Chondrocyte (in vitro differentiated cells): ENCODE data around the gene MTHFD2L. TPM values are rescaled to one million over a fixed set of nuclear protein-coding genes. Genes with fewer than 3 reads are reported as not detected.

ENCODE experiments used
- DNase-seq: peaks from one replicate; pipeline ENCODE4 v3.0.0; 2021; ENCODE audit warnings: mixed read lengths, low spot score
- H3K27ac Mint-ChIP-seq: one replicate; pipeline ENCODE4 v1.8.0; 2021; ENCODE audit warnings: mild to moderate bottlenecking, moderate library complexity, mixed read lengths; ENCODE audit not compliant: unreplicated experiment
- H3K27me3 Mint-ChIP-seq: 2 replicates; pipeline ENCODE4 v1.8.0; 2021; ENCODE audit warnings: low read depth, mixed read lengths
- H3K36me3 Mint-ChIP-seq: 2 replicates; pipeline ENCODE4 v1.8.0; 2021; ENCODE audit warnings: low read depth, mixed read lengths
- H3K4me1 Mint-ChIP-seq: 2 replicates; pipeline ENCODE4 v1.8.0; 2021; ENCODE audit warnings: low read depth, mild to moderate bottlenecking, mixed read lengths
- H3K4me3 Mint-ChIP-seq: one replicate; pipeline ENCODE4 v1.8.0; 2021; ENCODE audit warnings: mild to moderate bottlenecking, moderate library complexity, mixed read lengths; ENCODE audit not compliant: unreplicated experiment
- H3K9me3 Mint-ChIP-seq: 2 replicates; pipeline ENCODE4 v1.8.0; 2021; ENCODE audit warnings: low read depth, mixed read lengths
- total RNA-seq: library from RNA; stranded (reverse); gene quantifications from 3 replicates; pipeline ENCODE4 v1.2.1, GENCODE V29; 2021
- TF ChIP-seq, protein P1 (sequence below): fragments of 200-600 bp; sonication (generic); IDR thresholded peaks from 2 replicates; pipeline ENCODE4 v1.5.0; 2021; ENCODE audit warnings: antibody characterized with exemption, mild to moderate bottlenecking, moderate library complexity

The MTHFD2L gene
- total RNA-seq, 1 donor from 2014 or later = 6.6 TPM

DNA sequence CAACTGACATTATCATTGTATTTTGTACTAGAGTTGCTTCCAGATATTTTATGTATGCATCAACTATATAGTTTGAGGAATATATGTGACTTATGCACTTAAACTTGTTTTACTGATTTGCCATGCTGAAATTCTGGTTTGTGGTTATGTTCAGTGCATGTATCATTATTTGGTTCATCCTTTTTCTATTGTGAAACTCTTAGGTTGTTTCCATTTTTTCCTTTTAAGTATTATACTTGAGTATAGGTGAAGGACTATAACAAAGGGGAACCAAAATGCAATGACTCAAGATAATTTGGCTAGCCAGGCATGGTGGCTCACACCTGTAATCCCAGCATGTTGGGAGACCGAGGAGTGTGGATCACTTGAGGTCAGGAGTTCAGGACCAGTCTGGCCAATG, 129.2 kb downstream of the MTHFD2L start:
- TF ChIP-seq, protein P1, sequence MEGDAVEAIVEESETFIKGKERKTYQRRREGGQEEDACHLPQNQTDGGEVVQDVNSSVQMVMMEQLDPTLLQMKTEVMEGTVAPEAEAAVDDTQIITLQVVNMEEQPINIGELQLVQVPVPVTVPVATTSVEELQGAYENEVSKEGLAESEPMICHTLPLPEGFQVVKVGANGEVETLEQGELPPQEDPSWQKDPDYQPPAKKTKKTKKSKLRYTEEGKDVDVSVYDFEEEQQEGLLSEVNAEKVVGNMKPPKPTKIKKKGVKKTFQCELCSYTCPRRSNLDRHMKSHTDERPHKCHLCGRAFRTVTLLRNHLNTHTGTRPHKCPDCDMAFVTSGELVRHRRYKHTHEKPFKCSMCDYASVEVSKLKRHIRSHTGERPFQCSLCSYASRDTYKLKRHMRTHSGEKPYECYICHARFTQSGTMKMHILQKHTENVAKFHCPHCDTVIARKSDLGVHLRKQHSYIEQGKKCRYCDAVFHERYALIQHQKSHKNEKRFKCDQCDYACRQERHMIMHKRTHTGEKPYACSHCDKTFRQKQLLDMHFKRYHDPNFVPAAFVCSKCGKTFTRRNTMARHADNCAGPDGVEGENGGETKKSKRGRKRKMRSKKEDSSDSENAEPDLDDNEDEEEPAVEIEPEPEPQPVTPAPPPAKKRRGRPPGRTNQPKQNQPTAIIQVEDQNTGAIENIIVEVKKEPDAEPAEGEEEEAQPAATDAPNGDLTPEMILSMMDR = no peak
- no peaks in the 10 kb centered on the region for H3K27me3 Mint-ChIP-seq

DNA sequence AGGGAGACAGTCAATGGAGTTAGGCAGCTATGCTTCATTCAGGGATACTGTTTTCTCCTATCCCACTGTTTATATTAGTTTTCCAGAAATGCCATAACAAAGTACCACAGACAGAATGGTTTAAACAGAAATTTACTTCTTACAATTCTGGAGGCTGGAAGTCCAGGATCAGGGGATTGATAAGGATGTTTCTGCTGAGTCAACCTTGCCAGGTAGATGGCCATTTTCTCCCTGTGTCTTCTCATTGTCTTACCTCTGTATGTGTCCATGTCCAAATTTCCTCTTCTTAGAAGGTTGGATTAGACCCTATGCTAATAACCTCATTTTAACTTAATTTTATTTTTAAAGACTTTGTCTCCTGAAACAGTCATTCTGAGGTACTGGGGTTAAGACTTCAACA, 129.9 kb downstream of the MTHFD2L start:
- Mint-ChIP-seq H3K27me3 (no peaks in the 10 kb centered on the region), H3K9me3 (peaks cover 3% of the 10 kb centered on the region), H3K4me1 (peaks cover 13% of the 10 kb centered on the region), H3K36me3 (no peaks in the 10 kb centered on the region), H3K4me3 (no peak overlapping the region), H3K27ac (no peak overlapping the region)
- DNase-seq = no peak
- TF ChIP-seq, protein P1 = no peak

More for the DNA sequence above, 129.2 kb downstream of the MTHFD2L start:
- Mint-ChIP-seq H3K4me1 (peaks cover 13% of the 10 kb centered on the region), H3K27ac (no peak overlapping the region), H3K9me3 (peaks cover 1% of the 10 kb centered on the region), H3K36me3 (no peaks in the 10 kb centered on the region), H3K4me3 (no peak overlapping the region)
- no peak for DNase-seq

DNA sequence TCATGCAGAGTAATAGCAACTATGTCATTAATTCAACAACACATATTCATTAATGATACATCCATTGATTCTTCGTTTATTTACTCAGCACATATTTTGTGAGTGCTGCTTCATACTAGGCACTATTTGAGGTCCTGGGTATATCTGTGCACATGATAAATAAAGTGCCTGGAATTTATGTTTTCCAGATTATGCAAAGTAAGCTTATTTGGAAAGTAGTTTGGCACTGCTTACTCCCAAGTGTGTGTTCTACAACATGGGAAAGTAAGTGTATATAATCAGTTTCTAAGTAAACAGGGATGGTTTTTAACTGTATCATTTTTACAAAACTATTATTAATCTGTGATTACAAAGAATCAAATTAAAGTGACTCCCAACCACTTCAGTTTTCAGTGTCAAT, 133.6 kb downstream of the MTHFD2L start:
- peaks cover 3% of the 10 kb centered on the region for H3K9me3 Mint-ChIP-seq
- no peak overlapping the region for H3K27ac Mint-ChIP-seq
- H3K4me1 Mint-ChIP-seq = no peaks in the 10 kb centered on the region

DNA sequence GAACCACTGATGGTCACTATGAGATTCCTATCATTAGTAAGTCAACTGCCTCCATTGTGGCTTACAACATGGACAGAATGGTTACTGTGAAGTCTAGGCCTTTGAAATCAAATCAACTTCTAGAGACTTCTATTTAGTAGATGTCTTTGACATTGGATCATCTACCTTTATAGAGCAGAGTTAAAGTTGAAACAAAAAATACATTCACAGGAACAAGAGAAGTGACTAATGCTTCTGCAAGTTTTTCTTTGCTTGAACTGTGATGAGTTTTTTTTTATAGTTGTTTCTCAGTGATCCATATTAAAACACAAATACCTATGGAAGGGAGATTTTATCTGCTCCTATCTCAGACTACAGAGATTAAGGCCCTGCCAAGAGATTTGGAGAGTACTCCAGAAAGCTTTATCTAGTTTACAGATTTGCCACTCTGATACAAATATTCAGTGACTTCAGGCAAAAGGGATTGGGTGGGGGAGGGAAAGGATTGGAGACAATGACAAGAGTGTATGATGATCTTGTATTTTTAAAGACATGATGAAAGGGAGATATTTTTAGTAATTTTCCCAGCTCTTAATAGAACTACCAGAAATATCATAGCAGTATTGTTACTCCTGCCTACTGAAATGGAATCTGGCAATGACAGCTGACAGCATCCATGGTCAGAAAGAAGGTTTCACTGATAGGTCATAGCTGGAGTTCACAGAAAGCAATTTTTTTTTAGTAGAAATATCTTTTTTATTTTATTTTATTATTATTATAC, 134.4 kb downstream of the MTHFD2L start:
- Mint-ChIP-seq H3K9me3 (peaks cover 3% of the 10 kb centered on the region), H3K27me3 (no peaks in the 10 kb centered on the region), H3K4me3 (no peak overlapping the region), H3K4me1 (no peaks in the 10 kb centered on the region), H3K36me3 (no peaks in the 10 kb centered on the region), H3K27ac (no peak overlapping the region)
- TF ChIP-seq, protein P1 = no peak
- no peak for DNase-seq

More for the DNA sequence above, 133.6 kb downstream of the MTHFD2L start:
- TF ChIP-seq, protein P1 = no peak
- no peak overlapping the region for H3K4me3 Mint-ChIP-seq
- DNase-seq = no peak
- no peaks in the 10 kb centered on the region for H3K36me3 Mint-ChIP-seq
- H3K27me3 Mint-ChIP-seq = no peaks in the 10 kb centered on the region

DNA sequence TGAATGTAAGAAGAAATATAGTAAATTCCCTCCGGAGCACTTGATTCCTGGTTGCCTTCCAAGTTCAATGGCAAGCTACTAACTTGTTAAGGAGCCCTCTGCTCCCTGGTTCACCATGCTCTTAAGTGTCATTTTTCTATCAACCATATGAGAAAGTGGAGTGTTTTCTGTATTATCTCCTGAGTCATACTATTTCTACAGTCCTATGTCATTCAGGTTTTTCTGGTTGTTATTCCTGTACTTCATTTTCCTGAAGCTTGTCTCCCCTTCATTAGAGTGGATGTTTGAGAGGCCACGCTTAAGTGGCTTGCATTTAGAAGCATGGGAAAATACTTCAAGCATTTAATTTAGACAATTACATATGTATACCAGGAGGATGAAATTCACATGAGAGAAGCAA, 135.6 kb downstream of the MTHFD2L start:
- no peaks in the 10 kb centered on the region for H3K36me3 Mint-ChIP-seq
- peaks cover 3% of the 10 kb centered on the region for H3K9me3 Mint-ChIP-seq
- H3K4me1 Mint-ChIP-seq = no peaks in the 10 kb centered on the region
- H3K4me3 Mint-ChIP-seq = no peak overlapping the region
- no peak for DNase-seq
- no peaks in the 10 kb centered on the region for H3K27me3 Mint-ChIP-seq
- TF ChIP-seq, protein P1 = no peak
- no peak overlapping the region for H3K27ac Mint-ChIP-seq
